Fibroblast of skin of scalp (primary cell): ENCODE measurements around the gene AKR1C8.

Experiments
- DNase-seq: peaks from one replicate; pipeline ENCODE4 v3.0.0-alpha.2; 2013

The AKR1C8 gene

GRCh38 chr10:5107860-5108526 lies 77.0 kb downstream of the AKR1C8 start:
- no peak for DNase-seq

DNA sequence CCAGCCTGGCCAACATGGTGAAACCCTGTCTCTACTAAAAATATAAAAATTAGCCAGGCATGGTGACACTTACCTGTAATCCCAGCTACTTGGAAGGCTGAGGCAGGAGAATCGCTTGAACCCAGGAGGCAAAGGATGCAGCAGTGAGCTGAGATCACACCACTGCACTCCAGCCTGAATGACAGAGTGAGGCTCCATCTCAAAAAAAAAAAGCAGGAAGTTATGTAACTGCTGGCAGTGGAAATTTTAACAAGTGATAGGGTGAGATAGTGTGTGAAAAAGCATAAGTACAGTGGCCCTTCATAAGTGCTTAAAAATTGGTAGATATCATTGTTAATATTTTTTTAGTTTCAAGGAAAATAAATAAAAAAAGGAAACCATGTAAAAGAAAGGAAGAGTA lies 78.4 kb downstream of the AKR1C8 start:
- DNase-seq, result no peak

- no peak for DNase-seq
These were observed 79.3 kb downstream of the AKR1C8 start for GRCh38 chr10:5105626-5106025.
